ENCODE data around the gene IL4R. TPM values are rescaled to one million over a fixed set of nuclear protein-coding genes. Genes with fewer than 3 reads are reported as not detected.

IL4R gene
- total and polyA plus RNA-seq, 10 of the 15 experiments (the other 5 are each of a cell fraction or from before 2014, with no cell fraction given), result 2.6 to 70.4 (median 36.6) TPM

DNA sequence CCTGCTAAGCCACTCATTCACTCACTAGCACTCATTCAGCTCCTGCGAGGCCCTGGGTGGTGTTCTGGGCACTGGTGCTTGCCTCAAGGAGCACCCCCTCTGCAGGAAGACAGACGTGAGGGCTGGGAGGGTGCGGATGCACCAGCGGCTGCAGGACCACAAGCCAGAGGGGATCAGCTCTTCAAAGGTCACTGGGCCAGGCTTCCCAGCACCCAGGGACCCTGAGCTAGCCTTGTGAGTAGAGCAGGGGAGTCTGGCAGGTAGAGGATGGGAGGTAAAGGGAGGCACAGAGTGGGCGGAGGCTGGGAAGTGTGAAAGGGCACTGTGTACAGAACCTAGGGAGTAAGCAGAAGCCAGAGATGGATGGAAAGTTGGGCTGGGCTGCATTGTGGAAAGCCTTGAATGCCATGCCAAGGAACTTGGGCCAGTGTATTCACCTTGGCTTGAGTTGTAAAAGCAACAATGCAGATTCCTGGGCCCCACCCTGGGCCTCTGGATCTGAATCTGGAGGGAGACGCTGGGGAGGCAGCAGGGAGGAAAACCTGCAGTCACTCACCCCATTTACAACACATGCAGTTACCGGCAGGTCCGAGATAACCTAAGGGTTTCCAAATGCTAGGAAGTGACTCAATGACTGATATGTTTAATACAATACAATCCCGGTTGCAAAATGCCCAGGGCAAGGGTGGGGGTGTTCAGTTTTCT lies 1.7 kb downstream of the IL4R start (continued):
- TF ChIP-seq, protein P1, sequence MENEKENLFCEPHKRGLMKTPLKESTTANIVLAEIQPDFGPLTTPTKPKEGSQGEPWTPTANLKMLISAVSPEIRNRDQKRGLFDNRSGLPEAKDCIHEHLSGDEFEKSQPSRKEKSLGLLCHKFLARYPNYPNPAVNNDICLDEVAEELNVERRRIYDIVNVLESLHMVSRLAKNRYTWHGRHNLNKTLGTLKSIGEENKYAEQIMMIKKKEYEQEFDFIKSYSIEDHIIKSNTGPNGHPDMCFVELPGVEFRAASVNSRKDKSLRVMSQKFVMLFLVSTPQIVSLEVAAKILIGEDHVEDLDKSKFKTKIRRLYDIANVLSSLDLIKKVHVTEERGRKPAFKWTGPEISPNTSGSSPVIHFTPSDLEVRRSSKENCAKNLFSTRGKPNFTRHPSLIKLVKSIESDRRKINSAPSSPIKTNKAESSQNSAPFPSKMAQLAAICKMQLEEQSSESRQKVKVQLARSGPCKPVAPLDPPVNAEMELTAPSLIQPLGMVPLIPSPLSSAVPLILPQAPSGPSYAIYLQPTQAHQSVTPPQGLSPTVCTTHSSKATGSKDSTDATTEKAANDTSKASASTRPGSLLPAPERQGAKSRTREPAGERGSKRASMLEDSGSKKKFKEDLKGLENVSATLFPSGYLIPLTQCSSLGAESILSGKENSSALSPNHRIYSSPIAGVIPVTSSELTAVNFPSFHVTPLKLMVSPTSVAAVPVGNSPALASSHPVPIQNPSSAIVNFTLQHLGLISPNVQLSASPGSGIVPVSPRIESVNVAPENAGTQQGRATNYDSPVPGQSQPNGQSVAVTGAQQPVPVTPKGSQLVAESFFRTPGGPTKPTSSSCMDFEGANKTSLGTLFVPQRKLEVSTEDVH (IDR thresholded peaks at IDR 0.05; ENCODE audit: low read depth, partially characterized antibody), result no peak
- TF ChIP-seq TARDBP (IDR thresholded peaks at IDR 0.05; ENCODE audit: borderline replicate concordance), result no peak
- TF ChIP-seq, protein P2, sequence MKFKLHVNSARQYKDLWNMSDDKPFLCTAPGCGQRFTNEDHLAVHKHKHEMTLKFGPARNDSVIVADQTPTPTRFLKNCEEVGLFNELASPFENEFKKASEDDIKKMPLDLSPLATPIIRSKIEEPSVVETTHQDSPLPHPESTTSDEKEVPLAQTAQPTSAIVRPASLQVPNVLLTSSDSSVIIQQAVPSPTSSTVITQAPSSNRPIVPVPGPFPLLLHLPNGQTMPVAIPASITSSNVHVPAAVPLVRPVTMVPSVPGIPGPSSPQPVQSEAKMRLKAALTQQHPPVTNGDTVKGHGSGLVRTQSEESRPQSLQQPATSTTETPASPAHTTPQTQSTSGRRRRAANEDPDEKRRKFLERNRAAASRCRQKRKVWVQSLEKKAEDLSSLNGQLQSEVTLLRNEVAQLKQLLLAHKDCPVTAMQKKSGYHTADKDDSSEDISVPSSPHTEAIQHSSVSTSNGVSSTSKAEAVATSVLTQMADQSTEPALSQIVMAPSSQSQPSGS (IDR thresholded peaks at IDR 0.05; ENCODE audit: low read length), result no peak
- no peak for TF ChIP-seq SUZ12 (IDR thresholded peaks at IDR 0.05; ENCODE audit: unreplicated experiment)
- TF ChIP-seq SRF (IDR thresholded peaks at IDR 0.05; ENCODE audit: low read depth in 2 of 2, low read length in 2 of 2), result no peak
- TF ChIP-seq GATAD2B (conservative IDR thresholded peaks at IDR 0.05; ENCODE audit: low read depth), result 0 out of 2 replicates have a peak, but pooled peaks have one; percentile 17
- TF ChIP-seq, protein P3, sequence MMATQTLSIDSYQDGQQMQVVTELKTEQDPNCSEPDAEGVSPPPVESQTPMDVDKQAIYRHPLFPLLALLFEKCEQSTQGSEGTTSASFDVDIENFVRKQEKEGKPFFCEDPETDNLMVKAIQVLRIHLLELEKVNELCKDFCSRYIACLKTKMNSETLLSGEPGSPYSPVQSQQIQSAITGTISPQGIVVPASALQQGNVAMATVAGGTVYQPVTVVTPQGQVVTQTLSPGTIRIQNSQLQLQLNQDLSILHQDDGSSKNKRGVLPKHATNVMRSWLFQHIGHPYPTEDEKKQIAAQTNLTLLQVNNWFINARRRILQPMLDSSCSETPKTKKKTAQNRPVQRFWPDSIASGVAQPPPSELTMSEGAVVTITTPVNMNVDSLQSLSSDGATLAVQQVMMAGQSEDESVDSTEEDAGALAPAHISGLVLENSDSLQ (IDR thresholded peaks at IDR 0.05), result no peak
- TF ChIP-seq NFIC (IDR thresholded peaks at IDR 0.05; ENCODE audit: low read depth, low read length), result no peak
- no peak for TF ChIP-seq SMC3 (IDR thresholded peaks at IDR 0.05; ENCODE audit: borderline replicate concordance, low read length)
- TF ChIP-seq, protein P4, sequence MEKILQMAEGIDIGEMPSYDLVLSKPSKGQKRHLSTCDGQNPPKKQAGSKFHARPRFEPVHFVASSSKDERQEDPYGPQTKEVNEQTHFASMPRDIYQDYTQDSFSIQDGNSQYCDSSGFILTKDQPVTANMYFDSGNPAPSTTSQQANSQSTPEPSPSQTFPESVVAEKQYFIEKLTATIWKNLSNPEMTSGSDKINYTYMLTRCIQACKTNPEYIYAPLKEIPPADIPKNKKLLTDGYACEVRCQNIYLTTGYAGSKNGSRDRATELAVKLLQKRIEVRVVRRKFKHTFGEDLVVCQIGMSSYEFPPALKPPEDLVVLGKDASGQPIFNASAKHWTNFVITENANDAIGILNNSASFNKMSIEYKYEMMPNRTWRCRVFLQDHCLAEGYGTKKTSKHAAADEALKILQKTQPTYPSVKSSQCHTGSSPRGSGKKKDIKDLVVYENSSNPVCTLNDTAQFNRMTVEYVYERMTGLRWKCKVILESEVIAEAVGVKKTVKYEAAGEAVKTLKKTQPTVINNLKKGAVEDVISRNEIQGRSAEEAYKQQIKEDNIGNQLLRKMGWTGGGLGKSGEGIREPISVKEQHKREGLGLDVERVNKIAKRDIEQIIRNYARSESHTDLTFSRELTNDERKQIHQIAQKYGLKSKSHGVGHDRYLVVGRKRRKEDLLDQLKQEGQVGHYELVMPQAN (conservative IDR thresholded peaks at IDR 0.05), result no peak
- no peak for TF ChIP-seq SREBF1 (IDR thresholded peaks at IDR 0.05; ENCODE audit: low read length)
- no peak for TF ChIP-seq MTA3 (IDR thresholded peaks at IDR 0.05; ENCODE audit: borderline replicate concordance, low read length)
- TF ChIP-seq RAD51 (IDR thresholded peaks at IDR 0.05), result no peak
- TF ChIP-seq FOXK2 (IDR thresholded peaks at IDR 0.05), result no peak
- no peak for TF ChIP-seq SIN3A (IDR thresholded peaks at IDR 0.05; ENCODE audit: low read depth, low read length)
- no peak for TF ChIP-seq ETV6 (conservative IDR thresholded peaks at IDR 0.05 in 1 of 2, IDR thresholded peaks at IDR 0.05 in 1 of 2; ENCODE audit: borderline replicate concordance in 1 of 2, low read depth in 1 of 2)
- no peak for TF ChIP-seq STAT3 (IDR thresholded peaks at IDR 0.05; ENCODE audit: low read depth, low read length)
- TF ChIP-seq, protein P5, sequence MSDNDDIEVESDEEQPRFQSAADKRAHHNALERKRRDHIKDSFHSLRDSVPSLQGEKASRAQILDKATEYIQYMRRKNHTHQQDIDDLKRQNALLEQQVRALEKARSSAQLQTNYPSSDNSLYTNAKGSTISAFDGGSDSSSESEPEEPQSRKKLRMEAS (IDR thresholded peaks at IDR 0.05; ENCODE audit: low read depth, low read length), result no peak
- TF ChIP-seq HDGF (IDR thresholded peaks at IDR 0.05), result no peak; the same call in none of the 2 replicates
- no peak for TF ChIP-seq NFYA (IDR thresholded peaks at IDR 0.05; ENCODE audit: borderline replicate concordance, low read depth, low read length)
- TF ChIP-seq, protein P6, sequence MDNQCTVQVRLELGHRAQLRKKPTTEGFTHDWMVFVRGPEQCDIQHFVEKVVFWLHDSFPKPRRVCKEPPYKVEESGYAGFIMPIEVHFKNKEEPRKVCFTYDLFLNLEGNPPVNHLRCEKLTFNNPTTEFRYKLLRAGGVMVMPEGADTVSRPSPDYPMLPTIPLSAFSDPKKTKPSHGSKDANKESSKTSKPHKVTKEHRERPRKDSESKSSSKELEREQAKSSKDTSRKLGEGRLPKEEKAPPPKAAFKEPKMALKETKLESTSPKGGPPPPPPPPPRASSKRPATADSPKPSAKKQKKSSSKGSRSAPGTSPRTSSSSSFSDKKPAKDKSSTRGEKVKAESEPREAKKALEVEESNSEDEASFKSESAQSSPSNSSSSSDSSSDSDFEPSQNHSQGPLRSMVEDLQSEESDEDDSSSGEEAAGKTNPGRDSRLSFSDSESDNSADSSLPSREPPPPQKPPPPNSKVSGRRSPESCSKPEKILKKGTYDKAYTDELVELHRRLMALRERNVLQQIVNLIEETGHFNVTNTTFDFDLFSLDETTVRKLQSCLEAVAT (IDR thresholded peaks at IDR 0.05), result 0 out of 2 replicates have a peak, but pooled peaks have one; percentile 31
- TF ChIP-seq BMI1 (IDR thresholded peaks at IDR 0.05; ENCODE audit: borderline replicate concordance), result no peak
